ENCODE results near the gene SLC22A13.
"Not testable (repeated sequence)": the region's sequence is repeated elsewhere in the genome, so short reads cannot be mapped to it uniquely, and the experiment has no call there.

SLC22A13 gene

DNA sequence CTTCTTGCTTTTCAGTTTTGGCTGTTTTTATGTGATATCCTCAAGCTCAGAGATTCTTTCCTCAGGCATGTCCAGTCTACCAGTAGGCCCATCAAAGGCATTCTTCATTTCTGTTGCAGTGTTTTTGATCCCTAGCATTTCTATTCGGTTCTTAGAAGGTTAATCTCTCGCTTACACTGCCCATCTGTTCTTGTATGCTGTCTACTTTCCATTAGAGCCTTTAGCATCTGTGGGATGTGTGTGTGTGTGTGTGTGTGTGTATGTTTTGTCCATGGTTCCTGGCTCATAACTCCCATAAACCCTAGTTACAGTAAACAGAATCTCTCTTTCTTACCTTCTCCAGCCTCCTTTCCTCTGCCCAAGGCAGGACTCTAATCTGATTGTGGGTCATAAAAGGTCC is 5.1 kb upstream of the SLC22A13 start:
- H3K4me3 ChIP-seq (ENCODE audit: low read depth, low read length) = no peak overlapping the region

DNA sequence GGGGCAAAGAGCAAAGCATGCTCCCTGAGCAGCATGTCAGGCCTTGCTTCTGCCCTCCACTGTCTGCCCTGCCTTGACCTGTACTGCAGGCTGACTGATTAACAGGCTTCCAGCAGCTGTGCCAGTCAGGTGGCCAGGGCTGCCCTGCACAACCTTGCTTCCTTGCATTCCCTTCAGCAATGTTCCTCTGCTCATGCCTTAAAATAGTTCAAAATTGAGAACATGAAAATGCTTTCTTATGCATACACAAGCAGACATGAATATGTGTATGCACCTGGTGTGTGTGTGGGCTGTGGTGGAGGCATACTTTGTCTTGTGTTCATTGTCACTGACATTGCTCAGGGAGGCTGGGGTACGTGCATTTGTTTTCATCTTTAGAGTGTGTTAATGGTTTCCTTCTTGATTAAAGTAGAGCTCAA is 1.2 kb upstream of the SLC22A13 start:
- no peak overlapping the region for H3K4me3 ChIP-seq (ENCODE audit: low read depth, low read length)

DNA sequence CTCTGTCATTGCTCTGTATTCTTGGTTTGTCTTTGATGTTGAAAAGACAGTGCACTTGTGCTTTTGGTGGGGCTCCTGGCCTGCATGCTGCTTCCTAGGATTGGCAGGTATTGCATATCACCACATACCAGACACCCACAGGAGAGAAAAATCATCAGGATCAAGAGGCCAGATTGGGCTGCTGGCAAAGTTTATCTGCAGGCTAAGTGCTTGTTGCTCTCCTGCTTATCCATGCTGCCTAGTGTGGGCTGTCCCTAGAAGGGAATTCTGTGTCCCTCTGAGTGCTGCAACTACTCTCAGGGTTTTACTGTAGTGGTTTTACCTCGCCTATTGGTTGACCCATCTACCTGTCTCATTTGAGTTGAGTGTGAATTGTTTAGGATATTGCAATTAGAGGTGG is 833 bp upstream of the SLC22A13 start:
- no peak overlapping the region for H3K4me3 ChIP-seq (ENCODE audit: low read depth, low read length)

DNA sequence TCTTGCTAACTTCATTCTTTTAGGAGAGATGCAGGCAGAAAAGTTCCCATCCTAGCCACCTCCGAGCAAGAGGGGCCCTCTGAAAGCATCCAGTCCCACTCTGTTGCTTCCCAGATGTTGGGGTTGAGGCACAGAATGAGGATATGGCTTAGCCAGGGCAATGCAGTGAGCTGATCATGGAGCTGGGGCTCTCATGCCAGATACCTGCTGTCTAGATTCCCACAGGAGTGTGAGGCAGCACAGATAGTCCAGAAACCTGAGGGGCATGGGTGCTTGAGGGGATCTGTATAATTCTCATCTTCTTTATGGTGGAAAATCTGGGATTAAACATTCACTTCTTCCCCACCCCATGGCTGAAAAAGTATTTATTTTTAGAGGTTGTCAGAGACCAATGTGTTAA is 1.2 kb downstream of the SLC22A13 start:
- no peak overlapping the region for H3K4me3 ChIP-seq (ENCODE audit: low read depth, low read length)

DNA sequence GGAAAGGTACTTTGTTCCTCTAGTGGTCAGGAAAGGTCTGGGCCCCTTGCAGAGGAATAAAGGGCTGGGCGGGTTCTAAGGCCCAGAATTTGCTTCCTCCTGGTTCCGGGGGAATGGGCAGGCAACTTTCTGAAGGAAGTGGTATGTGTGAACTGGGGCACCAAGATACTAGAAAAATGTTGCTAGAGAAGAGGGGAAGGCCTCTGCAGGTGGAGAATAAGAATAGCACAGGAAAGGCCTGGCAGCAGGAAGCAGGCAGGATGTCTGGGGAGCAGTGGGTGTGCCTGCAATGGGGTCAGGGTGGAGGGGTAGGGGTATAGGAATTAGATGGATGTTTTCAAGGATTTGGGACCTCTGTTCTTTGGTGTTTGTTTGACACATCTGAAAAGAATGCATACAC is 2.0 kb downstream of the SLC22A13 start:
- no peak overlapping the region for H3K4me3 ChIP-seq (ENCODE audit: low read depth, low read length)

DNA sequence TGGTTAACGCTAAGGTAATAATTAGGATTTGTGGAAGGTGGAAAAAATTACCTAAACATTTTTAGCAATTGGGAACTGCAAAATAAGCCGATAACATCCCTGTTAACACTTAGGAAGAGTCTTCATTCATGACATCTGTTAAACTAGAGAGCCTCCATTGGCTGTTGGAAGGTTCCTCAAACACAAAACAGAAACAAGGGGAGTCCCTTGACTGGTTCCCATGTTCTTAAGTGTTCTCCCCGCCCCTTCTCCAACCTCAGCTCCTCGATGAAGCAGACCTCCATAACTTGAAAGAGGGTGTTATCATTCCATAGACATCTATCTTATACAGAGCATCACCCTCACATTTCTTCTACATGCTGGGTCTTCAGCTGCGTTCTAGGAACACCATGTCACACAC is 2.5 kb downstream of the SLC22A13 start:
- no peak overlapping the region for H3K4me3 ChIP-seq (ENCODE audit: low read depth, low read length)

DNA sequence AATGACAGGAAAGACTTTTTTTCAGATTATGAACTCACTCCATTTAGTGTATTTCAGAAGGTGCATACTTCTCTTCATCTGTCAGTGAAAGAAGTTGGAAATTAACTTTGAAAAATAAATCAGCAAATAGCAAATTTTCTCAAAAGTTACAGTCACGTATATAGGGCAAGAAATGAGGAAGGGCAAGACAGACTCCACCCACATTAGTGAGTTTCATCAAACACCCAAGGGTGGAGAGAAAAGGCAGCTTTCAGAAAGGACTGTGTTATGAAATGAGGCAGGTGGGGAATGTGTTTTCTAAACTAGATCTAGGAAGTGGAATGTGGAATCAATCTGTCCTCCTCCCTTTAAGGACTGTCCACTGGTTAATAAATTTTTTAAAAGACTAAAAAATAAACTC is 2.9 kb downstream of the SLC22A13 start:
- H3K4me3 ChIP-seq (ENCODE audit: low read depth, low read length) = no peak overlapping the region

DNA sequence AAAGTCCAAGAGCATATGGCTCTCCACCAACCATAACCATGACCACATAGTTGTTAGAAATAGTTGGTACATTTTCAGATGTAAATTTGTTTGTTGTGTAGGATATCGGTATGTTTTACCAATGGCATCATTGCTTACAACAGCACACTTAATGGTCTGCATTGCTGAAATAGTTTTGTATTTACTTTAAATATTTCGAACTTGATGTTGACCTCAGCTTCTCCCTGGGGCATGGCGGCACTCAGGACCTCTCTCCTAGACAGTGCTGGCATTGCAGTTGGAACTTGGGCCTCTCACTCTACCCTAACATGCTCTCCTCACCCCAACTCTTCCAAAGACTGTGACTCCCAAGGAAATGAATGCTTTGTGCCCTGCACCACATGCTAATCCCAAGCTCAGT is 5.0 kb downstream of the SLC22A13 start:
- no peak overlapping the region for H3K4me3 ChIP-seq (ENCODE audit: low read depth, low read length)

DNA sequence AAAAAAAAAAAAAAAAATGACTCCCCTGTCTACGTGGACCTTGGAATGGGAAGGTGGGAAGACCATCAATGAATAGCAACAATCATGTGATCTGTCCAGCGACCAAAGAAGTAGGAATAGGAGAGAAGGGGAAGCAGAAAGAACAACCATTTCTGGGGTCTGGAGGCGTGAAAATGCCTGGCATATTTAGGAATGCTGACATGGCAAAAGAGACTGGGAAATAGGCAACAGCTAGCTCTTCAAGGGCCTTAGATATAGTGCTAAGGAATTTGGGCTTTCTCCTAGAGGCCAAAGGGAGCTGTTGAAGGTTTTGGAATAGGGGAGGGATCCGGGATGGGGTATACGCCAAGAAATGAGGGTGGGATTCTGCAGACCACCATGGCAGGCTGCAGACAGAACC is 5.9 kb downstream of the SLC22A13 start:
- no peak overlapping the region for H3K4me3 ChIP-seq (ENCODE audit: low read depth, low read length)

DNA sequence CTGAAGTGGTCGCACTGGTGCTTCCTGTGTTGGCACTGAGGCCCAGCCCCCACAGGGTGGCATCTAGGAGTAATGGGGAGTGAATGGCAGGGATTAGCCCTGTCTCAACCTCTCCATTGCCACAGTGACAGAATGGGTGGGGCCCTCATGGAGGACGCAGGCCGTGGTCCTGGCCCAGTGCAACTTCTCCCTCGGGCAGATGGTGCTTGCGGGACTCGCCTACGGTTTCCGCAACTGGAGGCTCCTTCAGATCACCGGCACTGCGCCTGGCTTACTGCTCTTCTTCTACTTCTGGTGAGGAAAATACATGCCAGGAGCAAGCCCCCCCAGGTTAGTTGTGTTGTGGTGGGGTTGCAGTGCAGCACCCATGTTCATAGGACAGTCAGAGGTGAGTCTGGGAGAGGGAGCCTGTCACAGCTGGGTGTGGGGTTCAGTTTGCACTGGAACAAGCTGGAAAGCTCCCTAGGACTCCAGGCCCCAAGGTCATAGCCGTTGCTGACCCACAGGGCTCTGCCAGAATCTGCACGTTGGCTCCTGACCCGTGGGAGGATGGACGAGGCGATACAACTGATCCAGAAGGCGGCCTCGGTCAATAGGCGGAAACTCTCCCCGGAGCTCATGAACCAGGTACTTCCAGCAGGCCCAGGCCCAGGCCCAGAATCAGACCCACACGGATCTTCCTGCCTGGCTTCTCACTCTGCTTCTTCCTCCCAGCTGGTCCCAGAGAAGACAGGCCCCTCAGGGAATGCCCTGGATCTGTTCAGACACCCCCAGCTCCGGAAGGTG is 9.4 kb downstream of the SLC22A13 start:
- no peak overlapping the region for H3K4me3 ChIP-seq (ENCODE audit: low read depth, low read length)

DNA sequence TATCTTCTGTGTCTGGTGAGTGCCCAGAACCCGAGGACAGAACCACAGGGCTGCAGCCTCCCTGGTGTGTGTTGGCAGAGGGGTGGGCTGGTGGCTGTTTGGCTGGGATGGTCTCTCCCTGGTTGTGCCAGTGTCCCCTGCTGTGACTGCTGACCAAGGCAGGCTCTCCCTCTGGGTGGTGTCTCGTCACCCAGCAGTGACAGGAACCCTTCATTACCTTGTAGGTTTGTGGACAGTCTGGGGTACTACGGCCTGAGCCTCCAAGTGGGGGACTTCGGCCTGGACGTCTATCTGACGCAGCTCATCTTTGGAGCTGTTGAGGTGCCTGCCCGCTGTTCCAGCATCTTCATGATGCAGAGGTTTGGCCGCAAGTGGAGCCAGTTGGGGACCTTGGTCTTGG is 10.0 kb downstream of the SLC22A13 start:
- H3K4me3 ChIP-seq (ENCODE audit: low read depth, low read length) = no peak overlapping the region

DNA sequence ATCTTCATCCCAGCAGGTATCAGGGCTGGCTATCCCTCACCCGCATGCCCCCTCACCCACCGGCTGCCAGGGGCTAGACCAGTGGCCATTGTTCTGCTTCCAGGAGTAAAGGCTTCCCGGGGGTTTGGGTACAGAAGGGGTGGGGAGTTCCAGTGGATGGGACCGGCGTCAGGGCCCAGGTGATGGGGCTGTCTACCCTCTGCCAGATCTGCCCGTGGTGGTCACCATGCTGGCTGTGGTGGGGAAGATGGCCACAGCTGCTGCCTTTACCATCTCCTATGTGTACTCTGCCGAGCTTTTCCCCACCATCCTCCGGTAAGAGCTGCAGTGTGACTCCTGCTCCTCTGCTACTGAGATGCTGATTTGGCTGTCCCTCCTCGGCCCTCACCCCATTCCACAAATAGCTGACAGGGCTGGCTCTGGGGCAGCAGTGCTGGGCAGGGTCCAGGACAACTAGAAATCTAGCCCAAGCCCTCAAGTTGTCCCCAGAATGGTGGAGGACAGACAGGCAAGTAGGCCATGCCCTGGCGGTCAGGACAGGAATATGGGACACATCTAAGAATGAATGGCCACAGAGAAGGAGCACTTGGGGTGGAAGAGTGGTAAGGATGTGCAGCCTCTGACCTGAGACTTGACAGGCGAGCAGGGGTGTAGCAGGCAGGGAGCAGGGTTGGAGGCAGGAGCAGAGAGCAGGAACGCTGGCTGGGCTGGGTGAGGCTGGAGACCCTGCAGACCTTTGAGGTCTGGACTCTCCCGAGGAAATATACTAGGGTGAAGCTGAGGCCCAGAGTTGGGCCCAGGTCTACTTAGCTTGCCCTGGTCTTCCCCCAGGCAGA is 10.7 kb downstream of the SLC22A13 start:
- H3K4me3 ChIP-seq (ENCODE audit: low read depth, low read length) = no peak overlapping the region

DNA sequence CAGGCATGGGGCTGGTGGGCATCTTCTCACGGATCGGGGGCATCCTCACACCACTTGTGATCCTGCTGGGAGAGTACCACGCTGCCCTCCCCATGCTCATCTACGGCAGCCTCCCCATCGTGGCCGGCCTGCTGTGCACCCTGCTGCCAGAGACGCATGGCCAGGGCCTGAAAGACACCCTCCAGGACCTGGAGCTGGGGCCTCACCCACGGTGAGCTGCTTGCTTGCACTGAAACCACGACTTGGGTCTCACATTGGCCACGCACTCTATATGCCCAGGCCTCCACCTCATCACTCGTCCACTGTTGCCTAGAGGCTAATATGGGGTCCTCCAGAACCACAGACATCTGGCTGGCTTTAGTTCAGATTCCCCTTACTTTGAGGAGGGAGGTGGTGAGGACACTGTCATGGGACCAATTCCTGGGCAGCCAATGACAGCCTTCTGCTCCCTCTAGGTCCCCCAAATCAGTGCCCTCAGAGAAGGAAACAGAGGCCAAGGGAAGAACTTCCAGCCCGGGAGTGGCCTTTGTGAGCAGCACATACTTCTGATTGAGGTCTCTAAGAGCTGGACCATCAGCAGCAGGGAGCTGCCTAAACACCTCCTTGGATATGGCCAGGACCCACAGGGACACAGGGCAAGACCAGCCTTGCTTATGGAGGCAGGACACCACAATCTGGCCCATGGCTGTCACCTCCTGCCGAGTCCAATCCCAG is 11.5 kb downstream of the SLC22A13 start:
- H3K4me3 ChIP-seq (ENCODE audit: low read depth, low read length) = no peak overlapping the region

DNA sequence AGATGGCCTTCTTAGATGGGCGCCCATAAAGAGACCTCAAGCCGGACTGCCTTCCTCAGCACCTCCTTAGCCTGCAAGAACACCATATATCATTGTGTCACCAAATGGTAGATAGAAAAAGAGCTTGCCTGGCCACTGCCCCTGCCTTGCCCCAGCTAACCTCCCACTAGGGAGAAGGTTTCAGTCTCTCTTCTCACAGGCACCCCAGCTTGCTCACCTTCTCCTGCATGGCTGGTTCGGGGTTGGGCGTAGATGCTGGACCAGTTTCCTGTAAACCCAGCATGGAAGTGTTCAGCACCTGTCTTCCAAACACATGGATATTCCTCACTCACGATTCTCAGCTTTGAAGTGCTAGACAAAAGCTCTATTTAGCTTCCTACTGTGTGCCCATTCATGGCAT is 13.2 kb downstream of the SLC22A13 start:
- H3K4me3 ChIP-seq (ENCODE audit: low read depth, low read length) = no peak overlapping the region

DNA sequence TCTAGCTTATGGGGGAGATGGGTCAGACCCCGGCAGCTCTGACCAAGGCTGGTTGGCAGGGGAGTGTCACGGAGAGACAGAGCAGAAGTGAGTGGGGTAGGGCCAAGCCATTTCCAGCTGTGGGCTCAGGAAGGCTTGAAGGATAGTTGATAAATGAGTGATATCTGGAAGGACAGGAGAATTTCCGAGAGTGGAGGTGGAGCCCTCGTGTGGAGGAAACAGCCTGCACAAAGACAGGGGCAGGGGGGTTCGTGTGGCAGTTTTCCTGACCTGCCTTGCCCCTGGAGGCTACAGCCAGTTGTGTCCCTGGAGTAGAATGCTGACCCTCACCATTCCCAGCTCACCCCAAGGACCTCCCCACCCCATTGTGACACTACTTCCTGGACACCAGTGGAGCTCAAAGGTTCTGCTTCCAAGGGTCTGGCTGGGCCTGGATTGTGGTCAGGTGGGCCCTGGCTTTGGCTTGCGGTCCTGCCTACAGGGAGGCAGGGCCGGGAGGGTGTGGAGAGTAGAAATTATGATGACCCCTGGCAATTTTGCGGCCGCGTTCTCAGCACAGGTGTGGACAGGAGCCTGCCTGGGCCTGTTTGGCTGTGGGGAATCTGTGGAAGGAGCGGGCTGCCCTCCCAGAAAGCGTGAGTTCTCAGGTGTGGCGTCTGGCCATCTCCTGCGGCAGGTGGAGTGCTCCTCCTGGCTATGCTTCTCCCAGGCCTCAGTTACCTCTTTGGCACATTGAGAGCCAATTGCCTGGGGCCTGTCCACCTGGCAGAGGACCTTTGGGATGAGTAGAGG is 16.5 kb downstream of the SLC22A13 start, which contains the start of gene SLC22A14:
Gene SLC22A14 (plus strand): TSS at position 400 of the 792 bp plus-strand sequence. CDS start 23,733 bp downstream, outside the sequence.
- no peak within 1 kb of the TSS for H3K4me3 ChIP-seq (ENCODE audit: low read depth, low read length)

DNA sequence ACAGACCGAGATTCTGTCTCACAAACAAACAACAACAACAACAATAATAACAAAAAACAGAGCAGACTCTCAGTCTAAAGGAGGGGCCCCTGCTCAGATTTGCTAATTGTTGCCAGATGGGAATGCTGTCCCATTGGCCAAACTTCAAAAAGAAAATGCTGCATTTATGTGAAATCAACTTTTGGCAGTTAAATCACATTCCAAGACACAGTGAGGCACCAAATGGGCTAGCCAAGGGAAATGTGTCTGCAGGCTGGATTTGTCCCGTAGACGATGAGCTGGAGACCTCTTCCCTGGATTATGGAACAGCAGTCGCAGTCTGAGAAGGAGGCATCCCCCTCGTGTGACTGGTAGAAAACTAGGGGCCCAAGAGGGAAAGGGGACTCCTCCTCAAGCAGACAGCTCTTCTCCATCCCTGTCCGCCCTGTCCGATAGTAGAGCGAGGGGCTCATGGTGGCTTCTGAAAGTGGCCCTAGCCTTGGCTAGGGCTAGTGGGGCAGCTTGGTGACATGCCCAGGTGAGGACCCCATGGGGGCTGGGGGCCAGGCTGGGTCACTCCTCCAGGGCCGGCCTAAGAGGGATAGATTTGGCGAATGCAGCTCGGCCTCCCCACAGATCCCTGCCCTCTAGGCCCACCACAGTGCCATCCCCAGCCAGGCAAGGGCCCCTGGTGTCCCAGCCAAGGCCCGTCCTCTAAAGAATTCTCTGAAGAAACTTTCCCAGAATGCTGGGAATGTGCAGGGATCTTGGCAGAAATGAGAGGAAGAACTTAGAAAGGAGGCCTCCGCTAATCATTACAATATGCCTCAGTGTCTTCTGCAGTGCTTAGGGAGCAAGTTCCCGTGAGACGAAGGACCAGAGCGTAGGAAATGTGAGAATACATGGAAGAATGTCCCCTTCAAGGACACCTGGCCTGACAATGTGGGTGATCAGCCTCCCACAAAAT is 18.5 kb downstream of the SLC22A13 start:
- H3K4me3 ChIP-seq (ENCODE audit: low read depth, low read length) = no peak overlapping the region

DNA sequence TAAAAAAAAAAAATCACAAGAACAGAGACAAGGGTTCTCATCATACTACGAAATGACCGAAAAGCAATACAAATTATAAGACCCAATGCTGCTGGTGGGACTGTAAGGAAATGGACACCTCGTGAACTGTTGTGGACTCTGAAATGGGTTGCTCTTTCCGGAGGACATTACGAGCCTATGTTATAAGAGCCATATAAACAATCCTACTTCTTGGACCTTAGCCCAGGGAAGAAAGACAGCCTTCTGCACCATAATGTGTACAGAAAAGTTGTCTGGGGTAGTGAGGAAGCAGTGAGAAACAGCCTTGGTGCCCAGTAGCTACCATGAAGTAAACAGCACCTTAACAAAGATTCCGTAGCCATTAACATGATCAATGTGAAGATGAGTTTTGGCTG is 19.1 kb downstream of the SLC22A13 start:
- H3K4me3 ChIP-seq (ENCODE audit: low read depth, low read length) = no peak overlapping the region

DNA sequence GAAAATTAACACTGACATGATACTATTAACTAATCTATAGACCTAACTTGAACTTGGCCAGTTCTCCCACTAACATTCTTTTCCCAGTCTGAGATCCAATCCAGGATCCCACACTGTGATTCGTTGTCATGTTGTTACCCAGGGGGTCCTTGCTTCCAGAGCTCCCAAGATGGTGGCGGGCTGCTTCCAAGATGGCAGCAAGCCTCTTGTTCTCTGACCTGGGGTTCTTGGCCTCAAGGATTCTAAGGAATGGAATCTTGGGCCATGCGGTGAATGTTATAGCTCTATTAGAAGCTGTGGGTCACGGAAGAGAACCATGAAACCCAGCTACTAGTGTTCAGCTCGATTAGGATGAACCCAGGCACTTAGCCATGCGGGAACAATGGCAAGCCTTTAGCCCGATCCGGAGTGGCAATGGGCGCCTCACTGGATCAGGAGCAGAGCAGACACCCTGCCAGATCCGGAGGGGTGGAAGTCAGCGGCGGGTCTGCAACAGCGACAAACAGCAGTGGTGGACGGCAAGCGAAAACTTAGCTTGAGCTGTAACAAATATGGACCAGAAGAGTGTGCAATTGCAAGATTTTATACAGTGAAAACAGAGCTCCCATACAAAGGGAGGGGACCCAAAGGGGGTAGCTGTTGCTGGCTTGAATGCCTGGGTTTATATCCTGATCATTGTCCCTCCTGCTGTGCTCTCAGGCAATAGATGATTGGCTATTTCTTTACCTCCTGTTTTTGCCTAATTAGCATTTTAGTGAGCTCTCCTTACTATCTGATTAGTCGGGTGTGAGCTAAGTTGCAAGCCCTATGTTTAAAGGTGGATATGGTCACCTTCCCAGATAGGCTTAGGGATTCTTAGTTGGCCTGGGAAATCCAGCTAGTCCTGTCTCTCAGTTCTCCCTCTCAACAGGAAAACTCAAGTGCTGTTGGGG is 23.9 kb downstream of the SLC22A13 start:
- H3K4me3 ChIP-seq (ENCODE audit: low read depth, low read length) = not testable (repeated sequence)

DNA sequence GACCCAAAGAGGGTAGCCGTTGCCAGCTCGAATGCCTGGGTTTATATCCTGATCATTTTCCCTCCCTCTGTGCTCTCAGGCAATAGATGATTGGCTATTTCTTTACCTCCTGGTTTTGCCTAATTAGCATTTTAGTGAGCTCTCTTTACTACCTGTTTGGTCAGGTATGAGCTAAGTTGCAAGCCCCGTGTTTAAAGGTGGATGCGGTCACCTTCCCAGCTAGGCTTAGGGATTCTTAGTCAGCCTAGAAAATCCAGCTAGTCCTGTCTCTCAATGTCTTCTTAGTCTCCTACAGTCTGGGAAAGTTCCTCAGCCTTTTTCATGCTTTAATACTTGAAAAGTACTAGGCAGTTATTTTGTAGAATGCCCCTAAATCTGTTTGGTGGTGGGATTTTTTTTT is 31.4 kb downstream of the SLC22A13 start:
- H3K4me3 ChIP-seq (ENCODE audit: low read depth, low read length) = not testable (repeated sequence)
